Activated T-helper 1 cell treated with anti-CD3 and anti-CD28 coated beads, Interleukin-2, amount 50 U/mL, for 16 hours (primary cell): ENCODE results near the gene ZNF879.

Source experiments
- DNase-seq, 2 donors: peaks; one replicate each; pipeline ENCODE4 v3.0.0-alpha.2; 2020; ENCODE audit warnings: low read depth in 1 of 2, low spot score in 1 of 2

ZNF879 gene

GRCh38 chr5:179023528-179024189 is at the start of gene ZNF879:
Gene ZNF879 (plus strand): TSS chr5:179023804. CDS start chr5:179025005, 1,201 bp downstream.
- peak; percentile 86 to 90 for DNase-seq

GRCh38 chr5:178981381-178981780 is 42.2 kb upstream of the ZNF879 start:
- no peak for DNase-seq

- no peak for DNase-seq
Measured at GRCh38 chr5:178982941-178983340, 40.7 kb upstream of the ZNF879 start.

GRCh38 chr5:178983728-178984127 is 39.9 kb upstream of the ZNF879 start:
- DNase-seq: no peak

DNA sequence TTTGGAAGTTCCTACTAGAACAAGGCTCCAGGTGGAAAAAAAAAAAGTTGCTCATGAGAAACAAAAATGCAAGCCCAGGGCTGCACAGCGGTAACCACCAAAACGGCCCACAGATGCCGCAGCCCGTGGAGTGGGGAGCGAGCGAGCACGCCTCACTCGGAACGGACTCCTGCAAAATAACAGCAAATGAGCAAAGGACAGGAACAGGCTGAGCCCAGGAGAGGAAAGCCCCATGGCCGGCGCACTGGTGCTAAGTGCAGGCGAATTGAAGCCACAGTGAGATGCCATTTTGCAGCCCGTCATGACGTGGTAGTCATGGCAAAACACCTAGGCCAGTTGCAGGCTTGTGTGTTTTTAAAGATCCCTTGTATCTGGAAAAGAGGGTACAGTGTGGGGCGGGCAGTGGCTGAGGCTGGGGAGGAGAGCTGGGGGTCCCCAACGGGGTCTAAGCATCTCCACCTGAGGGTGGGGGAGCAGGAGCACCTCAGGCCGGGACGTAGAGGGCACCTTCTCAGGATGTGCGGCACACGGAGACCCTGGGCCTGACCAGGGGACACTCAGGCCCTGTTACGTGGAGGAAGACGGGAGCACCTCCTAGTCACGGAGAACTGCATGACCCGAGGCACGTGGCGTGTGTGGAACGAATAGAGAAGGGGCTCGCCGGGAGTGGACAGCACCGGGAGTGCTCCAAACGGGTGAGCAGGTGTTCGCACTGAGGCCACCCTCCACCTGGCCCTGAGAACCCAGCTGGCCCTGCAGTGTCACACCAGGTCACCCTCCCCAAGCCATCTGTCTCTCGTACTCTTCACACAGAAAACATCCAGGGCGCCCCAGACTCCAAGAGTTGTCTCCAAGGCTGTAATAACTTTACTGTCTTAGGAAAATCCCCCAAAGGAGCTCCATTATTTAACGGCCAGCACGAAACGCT is 39.2 kb upstream of the ZNF879 start:
- no peak for DNase-seq

GRCh38 chr5:178986326-178986960 is 37.2 kb upstream of the ZNF879 start:
- no peak for DNase-seq

GRCh38 chr5:178988436-178989220 is 35.0 kb upstream of the ZNF879 start:
- no peak for DNase-seq

- DNase-seq: no peak
Measured at GRCh38 chr5:178989311-178989710, 34.3 kb upstream of the ZNF879 start.

DNA sequence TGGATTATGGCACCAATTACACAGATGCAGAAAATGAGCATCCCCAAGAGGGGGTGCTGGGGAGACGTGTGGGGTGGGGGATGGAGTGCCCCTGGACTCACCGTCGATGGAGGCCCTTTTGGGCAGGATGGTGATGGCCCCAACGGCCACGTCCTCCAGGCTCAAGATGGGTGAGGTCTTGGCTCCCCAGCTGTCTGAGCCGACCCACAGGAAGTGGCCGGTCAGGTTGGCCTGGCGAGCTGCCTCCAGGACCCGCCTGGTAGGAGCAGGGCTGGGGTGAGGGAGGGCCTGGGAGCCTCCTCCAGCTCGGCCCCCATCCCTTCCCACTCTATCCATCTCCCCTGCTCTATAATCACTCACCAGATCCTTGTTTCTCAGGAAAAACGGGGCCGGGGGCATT is 33.1 kb upstream of the ZNF879 start:
- DNase-seq: no peak

DNA sequence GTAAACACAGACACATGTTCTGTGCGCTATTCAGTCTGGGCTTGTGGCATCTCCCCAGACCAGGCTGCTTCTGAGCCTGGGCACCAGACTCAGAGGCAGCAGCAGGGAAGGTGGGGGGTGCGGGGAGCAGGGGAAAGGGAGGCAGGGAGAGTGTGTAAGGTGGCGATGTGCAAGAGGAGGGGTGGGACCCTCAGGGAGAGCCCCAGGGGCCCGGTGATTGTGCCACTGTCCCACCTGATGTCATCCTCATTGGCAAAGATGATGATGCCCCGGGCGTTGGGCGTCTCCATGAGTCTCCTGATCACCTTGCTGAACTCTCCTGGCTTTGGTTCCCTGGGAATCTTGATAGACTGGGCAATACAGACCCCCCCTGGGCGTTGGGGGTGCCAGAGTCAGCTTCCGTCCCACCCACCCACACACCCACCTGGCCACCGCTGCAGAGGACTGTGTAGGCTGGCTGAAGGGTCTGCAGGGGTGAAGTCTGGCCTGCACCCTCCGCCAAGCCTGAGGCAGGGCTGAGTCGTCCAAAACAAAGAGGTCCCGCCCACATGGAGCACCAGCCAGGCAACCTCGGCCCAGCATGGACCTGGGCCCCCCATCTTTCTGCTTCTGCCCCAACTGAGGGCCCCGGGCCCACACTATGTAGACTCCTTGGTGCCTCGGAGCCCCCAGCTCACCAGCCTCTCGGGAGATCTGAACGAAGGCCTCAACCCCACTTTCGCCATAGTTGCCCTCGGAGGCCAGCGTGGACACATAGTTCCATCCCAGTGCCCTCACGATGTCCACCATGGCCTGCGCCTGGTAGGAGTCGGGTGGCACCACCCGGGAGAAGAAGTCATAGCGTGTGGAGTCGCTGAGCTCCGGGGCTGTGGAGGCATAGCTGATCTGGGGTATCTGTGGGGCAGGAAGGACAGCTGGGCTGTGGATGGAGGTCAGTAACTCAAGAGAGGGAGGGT is 32.1 kb upstream of the ZNF879 start:
- DNase-seq: no peak

DNA sequence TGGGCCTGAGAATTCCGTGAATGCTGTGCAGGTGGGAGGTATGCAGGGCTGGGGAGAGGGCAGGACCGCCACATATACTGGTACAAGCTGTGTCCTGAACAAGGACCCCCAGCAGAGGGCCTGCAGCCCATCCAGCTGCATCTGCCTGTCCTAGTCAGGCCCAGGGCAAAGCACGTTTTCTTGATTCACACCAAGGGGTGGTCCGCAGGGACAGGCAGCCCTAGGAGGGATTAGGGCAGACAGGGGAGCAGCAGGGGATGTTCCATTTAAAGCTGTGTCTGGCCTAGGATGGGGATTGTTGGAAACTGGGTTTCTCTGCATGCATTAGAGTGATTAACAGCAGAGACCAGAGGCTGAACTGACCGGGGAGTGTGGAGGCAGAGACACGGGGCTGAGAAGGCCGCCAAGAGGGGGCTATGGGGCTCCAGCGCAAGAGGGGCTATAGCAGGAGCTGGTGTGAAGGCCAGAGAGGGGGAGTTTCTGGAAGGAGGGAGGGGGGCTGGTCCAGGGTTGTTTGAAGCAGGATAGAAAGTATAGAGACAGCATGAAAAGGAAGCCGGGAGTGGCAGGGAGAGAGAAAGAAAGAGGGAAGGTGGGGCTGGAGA is 31.2 kb upstream of the ZNF879 start:
- no peak for DNase-seq

DNA sequence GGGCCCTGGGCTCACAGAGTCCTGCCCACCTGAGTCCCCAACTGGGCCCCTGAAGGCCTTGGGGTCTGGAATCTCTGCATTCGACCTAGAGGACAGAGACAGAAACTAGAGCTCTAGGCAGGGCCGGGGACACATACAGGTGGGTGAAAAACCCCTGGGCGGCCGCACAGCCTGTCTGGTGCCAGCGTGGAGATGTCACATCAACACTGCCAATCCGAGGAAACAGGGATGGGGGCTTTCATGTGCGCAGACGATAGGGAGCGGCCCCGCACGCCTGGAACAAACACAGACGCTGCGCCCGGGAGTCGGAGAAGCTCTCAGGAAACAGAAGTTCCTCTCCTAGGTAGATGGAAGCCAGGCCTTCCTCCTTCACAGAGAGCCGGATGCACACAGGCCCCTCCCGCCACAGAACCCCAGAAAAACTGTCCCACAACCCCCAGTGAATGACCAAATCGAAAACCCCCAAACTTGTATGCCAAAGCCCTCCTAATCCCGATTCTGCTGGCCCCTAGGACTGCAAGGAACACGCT is 30.3 kb upstream of the ZNF879 start:
- no peak for DNase-seq

GRCh38 chr5:178993955-178994579 is 29.5 kb upstream of the ZNF879 start:
- DNase-seq: no peak

DNA sequence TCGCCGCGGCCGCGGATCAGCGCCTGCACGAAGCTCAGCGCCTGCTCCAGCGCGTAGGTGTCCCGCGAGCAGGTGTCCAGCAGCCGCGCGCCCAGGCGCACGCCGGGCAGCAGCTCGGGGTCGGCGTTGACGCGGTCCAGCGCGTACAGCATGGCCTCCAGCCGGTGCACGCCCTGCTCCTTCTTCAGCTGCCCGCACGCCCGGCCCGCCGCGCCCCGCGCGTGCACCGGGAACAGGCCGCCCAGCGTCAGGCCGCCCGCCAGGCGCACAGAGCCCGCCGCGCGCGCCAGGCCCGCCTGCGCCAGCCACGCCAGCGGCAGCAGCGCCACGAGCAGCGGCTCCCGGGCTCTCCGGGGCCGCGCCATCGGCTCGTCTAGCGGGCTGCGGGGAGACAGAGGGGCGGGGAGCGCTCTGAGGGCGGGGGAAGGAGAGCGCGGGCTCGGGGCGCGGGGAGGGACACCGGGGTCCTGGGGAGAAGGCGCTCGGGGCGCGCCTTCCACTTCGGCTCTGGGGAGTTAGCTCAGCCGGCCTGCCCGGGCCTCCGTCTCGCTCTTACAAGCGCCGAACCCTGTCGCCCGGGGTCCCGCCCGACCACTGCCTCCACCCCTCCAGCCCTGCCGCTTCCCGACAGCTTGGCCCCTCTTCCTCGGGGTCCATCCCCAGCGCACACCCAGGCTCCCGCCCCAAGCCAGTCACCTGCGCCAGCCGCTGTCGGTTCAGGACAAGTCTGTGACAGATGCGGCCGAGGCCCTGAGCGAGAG is 28.8 kb upstream of the ZNF879 start, which contains the start of gene GRM6:
Gene GRM6, minus strand, starts transcription at position 741 of the 761 bp plus-strand sequence. Its CDS starts 376 bp downstream, at position 365.
- DNase-seq: no peak

GRCh38 chr5:178995341-178995690 is 28.3 kb upstream of the ZNF879 start:
- DNase-seq: no peak

DNA sequence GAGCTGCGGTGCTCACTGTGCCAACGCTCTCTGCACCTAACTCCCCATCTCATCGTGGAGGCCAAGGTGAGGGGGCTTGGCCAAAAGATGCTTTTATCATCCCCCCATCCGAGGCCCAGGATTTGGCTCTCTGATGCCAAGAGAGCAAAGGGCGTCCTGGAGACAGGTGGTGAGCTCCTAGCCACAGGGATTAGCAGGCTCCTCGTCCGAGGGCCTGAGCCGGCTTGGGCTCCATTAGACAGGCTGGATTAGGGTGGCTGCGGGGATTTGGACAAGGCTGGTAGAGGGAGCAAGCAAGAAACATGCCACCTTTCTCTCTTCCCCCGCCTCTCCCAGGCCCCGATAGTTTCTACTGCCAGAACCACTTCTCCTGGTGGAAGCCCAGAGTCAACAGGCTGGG is 27.4 kb upstream of the ZNF879 start:
- DNase-seq: no peak

DNA sequence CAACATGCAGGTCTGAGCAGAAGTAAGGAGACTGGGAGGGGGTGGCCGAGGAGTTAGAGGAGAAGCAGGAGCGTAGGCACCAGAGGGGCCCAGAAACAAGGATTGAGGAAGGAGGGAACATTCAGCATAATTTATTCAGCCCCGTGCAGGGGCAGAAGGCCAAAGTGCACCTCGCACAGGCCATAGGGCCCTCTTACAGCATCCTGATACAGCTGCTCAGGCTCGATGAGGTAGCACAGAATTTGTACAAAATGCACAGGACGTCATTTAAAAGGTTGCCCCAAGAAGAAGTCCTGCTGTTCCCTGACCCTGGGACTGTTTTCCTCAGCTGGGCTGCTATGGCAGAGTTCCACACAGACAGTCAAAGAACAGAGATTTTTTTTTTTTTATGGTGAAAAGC is 26.4 kb upstream of the ZNF879 start:
- DNase-seq: no peak

DNA sequence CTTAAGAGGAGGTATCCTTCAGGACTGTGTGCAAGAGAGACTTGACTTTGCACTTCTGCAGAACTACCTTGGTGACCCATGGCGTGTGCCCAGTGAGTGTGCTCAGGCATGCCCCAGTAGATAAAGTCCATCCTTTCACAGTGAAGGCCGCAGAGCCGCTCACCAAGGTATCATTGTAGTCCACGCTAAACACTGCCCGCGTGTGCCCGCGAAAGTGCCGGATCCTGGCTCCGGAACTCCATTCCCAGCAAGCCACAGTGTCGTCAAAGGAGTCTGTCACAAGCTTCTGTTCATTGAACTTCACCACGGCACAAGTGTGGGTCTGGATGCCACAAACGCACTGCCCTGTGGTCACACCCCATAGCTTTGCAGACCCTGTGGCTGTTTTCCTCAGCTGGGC is 25.2 kb upstream of the ZNF879 start:
- DNase-seq: no peak
